Lower leg skin (tissue), 3 donors: ENCODE measurements around the gene EVX1.

ENCODE experiments used
- POLR2A ChIP-seq, 2 donors: fragments of 450-650 bp; IDR thresholded peaks; one replicate each; pipeline ENCODE4 v1.6.1; 2016 to 2017; ENCODE audit warnings: antibody characterized with exemption in 2 of 2, mild to moderate bottlenecking in 1 of 2, moderate library complexity in 1 of 2
- TF ChIP-seq, protein P1 (sequence below), 3 donors: fragments of 450-650 bp; IDR thresholded peaks; one replicate each; pipeline ENCODE4 v1.5.1; 2016; ENCODE audit warnings: antibody characterized with exemption in 3 of 3, mild to moderate bottlenecking in 3 of 3, moderate library complexity in 2 of 3

DNA sequence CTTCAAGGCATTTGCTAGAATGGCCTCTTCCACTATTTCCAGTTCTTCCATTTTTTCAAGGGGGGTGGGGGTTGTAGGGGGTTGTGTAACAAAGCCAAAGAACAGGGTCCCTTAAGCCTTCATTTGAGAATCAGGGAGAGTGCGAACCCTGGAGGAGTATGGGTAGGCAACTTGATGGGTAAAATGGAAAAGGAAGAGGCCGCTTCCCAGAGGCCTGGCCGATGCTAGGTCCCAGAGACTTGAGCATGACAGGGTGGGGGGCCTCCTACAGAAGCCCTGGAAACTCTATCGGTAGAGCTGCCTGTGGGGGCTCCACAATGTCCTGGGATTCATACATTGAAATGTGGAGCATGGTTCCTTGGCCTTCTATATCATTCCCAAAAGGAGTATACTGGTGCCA, 33.6 kb upstream of the EVX1 start:
- no peak for TF ChIP-seq POLR2A (IDR thresholded peaks at IDR 0.05)
- TF ChIP-seq, protein P1, sequence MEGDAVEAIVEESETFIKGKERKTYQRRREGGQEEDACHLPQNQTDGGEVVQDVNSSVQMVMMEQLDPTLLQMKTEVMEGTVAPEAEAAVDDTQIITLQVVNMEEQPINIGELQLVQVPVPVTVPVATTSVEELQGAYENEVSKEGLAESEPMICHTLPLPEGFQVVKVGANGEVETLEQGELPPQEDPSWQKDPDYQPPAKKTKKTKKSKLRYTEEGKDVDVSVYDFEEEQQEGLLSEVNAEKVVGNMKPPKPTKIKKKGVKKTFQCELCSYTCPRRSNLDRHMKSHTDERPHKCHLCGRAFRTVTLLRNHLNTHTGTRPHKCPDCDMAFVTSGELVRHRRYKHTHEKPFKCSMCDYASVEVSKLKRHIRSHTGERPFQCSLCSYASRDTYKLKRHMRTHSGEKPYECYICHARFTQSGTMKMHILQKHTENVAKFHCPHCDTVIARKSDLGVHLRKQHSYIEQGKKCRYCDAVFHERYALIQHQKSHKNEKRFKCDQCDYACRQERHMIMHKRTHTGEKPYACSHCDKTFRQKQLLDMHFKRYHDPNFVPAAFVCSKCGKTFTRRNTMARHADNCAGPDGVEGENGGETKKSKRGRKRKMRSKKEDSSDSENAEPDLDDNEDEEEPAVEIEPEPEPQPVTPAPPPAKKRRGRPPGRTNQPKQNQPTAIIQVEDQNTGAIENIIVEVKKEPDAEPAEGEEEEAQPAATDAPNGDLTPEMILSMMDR (IDR thresholded peaks at IDR 0.05) = no peak
